Small intestine (tissue), 7 donors: ENCODE results near the gene RDH13. TPM values are rescaled to one million over a fixed set of nuclear protein-coding genes. Genes with fewer than 3 reads are reported as not detected.

Experiments
- DNase-seq, 2 donors: peaks; one replicate each; pipeline versions ENCODE4 v3.0.0 to v3.0.0-alpha.2; 2013
- FAIRE-seq: peaks from 2 replicates; lab custom pipeline; 2012; peaks lifted over from hg19 to GRCh38; lab: Jason Lieb, UNC
- H3K27ac ChIP-seq, 3 donors: one replicate each; pipeline ENCODE4 v1.5.1; 2013; ENCODE audit warnings: low read length in 2 of 3, mild to moderate bottlenecking in 2 of 3, control low read depth in 1 of 3, inconsistent platforms in 1 of 3, low read depth in 1 of 3, moderate library complexity in 1 of 3
- H3K27me3 ChIP-seq, 3 donors: one replicate each; pipeline ENCODE4 v1.6.1; 2013; ENCODE audit warnings: low read length in 3 of 3, inconsistent platforms in 1 of 3; ENCODE audit not compliant: control insufficient read depth in 3 of 3, insufficient read depth in 3 of 3
- H3K36me3 ChIP-seq, 3 donors: one replicate each; pipeline ENCODE4 v1.6.1; 2013; ENCODE audit warnings: low read length in 3 of 3, inconsistent platforms in 1 of 3, low read depth in 1 of 3, mild to moderate bottlenecking in 1 of 3, moderate library complexity in 1 of 3; ENCODE audit not compliant: control insufficient read depth in 3 of 3, insufficient read depth in 2 of 3
- H3K4me1 ChIP-seq, 3 donors: one replicate each; pipeline ENCODE4 v1.6.1; 2013; ENCODE audit warnings: low read length in 2 of 3, inconsistent platforms in 1 of 3, low read depth in 1 of 3, mild to moderate bottlenecking in 1 of 3, moderate library complexity in 1 of 3; ENCODE audit not compliant: control insufficient read depth in 3 of 3, insufficient read depth in 2 of 3
- H3K4me3 ChIP-seq, 3 donors: one replicate each; pipeline ENCODE4 v1.5.1; 2013; ENCODE audit warnings: low read length in 3 of 3, control low read depth in 1 of 3, inconsistent platforms in 1 of 3, low read depth in 1 of 3, mild to moderate bottlenecking in 1 of 3, moderate library complexity in 1 of 3
- H3K9me3 ChIP-seq, 2 donors: one replicate each; pipeline ENCODE4 v1.6.1; 2013; ENCODE audit warnings: low read depth in 1 of 2, low read length in 1 of 2; ENCODE audit not compliant: control insufficient read depth in 2 of 2, insufficient read depth in 1 of 2
- WGBS, 3 donors: extraction: QIAGEN DNeasy Blood & Tissue Kit; methylation state at CpG; one replicate each; pipeline ENCODE4 v1.1.7; 2013; 5-methylcytosine and 5-hydroxymethylcytosine counted together
- polyA plus RNA-seq, 4 donors: library from polyadenylated mRNA; stranded (reverse) in 3 of 4; unstranded in 1 of 4; fragments of 200-250 nt in 3 of 4; fragments of 120-200 nt in 1 of 4; gene quantifications; one replicate each; pipeline versions ENCODE4 v1.2.1 to v1.2.3, GENCODE V29; 2013
- donor health status: healthy with polysubstance abuse.
- donor health status: control.
- donor health status: control.
- donor health status: Bipolar disorder and iron deficiency.
- donor health status: healthy.

The RDH13 gene
- polyA plus RNA-seq, 4 donors, result 21.3 to 28.4 (median 22.2) TPM

DNA sequence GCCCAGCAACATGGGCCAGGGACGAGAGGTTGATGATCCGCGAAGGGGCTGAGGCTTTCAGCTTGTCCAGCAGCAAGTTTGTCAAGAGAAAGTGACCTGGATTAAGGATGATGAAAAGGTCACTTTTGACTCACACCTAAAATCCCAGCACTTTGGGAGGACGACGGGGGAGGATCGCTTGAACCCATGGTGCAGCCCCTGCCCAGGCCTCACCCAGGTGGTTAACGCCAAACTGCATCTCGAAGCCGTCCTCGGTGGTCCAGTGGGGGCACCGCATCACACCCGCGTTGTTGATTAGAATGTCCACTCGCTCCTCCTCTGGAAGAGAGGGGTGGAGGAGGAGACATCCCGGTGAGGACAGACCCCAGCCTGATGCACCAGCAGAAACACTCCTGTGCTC is 14.5 kb downstream of the RDH13 start:
- H3K4me3 ChIP-seq, result no peak overlapping the region
- H3K27me3 ChIP-seq, result no peaks in the 10 kb centered on the region
- FAIRE-seq, result no peak
- H3K9me3 ChIP-seq, result no peaks in the 10 kb centered on the region
- WGBS, 3 donors, result 95 to 97% (median 97%) methylated on average over 15 of the region's 15 CpGs
- H3K4me1 ChIP-seq, result no peaks in the 10 kb centered on the region
- no peak overlapping the region for H3K27ac ChIP-seq
- H3K36me3 ChIP-seq, result peaks cover 24 to 66% (median 26%) of the 10 kb centered on the region in 3 donors
- DNase-seq, result no peak

DNA sequence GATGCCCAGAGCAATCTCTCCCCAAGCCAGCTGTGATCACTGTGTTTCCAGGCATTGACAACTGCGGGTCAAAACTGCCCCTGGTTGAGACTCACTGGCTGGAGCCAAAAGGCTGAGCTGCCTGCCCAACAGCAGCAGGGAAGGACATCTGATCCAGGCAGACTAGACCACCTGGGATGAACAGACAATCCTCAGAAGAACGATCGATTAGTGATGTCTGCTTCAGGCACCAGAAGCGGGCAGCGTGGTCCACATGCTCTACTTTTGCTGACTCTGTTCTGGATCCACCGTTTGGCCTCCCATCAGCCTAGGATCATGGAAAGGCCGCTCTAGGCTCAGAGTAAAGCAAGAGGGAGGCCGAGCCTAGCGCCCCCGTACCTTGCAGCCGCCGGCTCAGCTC is 15.0 kb downstream of the RDH13 start:
- Histone ChIP-seq H3K27ac (no peak overlapping the region), H3K36me3 (peaks cover 21 to 65% (median 25%) of the 10 kb centered on the region in 3 donors), H3K4me3 (no peak overlapping the region), H3K4me1 (no peaks in the 10 kb centered on the region), H3K27me3 (no peaks in the 10 kb centered on the region), H3K9me3 (no peaks in the 10 kb centered on the region)
- DNase-seq (no peak), FAIRE-seq (no peak)
- 92 to 94% (median 93%) methylated on average over 12 of the region's 12 CpGs for WGBS, 3 donors

DNA sequence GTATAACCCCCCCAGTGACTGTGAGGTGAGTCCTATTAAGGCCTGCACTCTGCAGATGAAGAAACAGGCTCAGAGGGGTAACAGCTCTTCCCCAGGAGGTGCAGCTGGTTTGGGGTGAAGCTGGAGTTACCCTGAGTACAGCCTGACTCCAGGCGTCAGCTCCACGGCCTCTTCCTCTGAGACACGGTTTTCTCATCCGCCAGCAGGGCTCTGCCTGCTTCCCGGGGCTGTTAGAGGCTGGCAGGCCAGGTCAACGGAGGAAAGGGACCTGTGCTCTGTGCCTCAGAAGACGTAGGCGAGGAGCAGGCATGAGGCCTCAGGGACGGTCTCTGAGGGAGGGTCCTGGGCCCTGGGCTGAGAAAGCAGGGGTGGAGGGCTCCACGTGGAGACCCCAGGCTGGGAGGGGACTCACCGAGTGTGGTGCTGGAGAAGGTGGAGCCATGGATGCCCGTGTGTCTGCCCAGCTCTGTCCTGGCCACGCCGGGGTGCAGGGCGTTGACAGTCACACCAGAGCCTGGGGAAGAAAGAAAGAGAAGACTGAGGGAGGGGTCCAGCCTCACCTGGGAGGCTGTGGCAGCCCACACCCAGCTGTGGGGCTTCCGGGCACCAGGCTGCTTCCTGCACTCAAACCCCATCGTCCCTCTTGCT is 15.8 kb downstream of the RDH13 start:
- Histone ChIP-seq H3K4me1 (no peaks in the 10 kb centered on the region), H3K9me3 (no peaks in the 10 kb centered on the region), H3K27me3 (no peaks in the 10 kb centered on the region), H3K4me3 (no peak overlapping the region), H3K36me3 (peaks cover 19 to 68% (median 31%) of the 10 kb centered on the region in 3 donors), H3K27ac (no peak overlapping the region)
- FAIRE-seq, result no peak
- DNase-seq, result no peak
- 92 to 95% (median 94%) methylated on average over 17 of the region's 17 CpGs for WGBS, 3 donors

DNA sequence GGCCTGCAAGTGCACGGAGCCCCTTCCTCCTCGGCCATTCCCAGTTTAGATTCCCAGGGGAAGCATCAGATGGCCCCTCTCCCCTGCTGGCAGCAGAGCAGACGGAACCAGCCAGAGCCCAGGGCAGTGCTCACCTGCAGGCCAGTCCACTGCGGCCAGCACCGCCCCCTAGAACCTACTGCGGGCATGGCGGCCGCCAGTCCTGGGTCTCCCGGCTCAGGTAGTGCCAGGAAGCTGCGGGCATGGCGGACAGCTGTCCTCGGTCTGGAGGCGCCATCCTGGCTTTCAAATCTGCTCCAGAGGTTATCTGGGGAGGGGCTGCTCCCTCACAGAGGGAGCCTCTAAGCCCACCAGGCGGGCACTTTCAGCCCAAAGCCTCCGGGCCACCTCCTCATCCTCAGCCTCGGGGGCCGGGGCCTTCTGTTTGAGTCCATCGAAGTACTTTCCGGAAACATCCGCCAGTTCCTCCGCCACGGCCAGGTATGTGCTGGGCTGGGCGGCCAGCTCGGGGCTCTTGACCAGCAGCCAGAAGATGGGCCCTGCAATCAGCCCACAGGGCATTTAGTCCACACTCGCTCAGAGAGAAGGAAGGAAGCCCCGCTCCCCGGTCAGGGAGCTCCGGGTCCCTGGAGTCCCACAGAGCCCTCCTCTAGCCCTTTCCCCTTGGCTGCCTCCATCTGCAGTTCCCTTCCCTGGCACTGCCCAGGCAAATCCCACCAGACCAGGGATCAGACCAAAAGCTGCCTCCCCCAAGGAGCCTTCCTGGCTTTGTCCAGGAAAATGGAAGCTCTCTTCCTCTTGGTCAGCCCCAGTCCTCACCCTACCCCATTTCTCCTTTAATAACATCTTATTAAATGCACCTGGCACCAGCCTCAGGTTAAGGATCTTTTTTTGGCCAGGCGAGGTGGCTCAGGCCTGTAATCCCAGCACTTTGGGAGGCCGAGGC is 17.9 kb downstream of the RDH13 start:
- 96 to 97% (median 97%) methylated on average over 24 to 30 of the region's 30 CpGs for WGBS, 3 donors
- no peak overlapping the region for H3K4me3 ChIP-seq
- no peaks in the 10 kb centered on the region for H3K4me1 ChIP-seq
- no peak for FAIRE-seq
- H3K9me3 ChIP-seq, result no peaks in the 10 kb centered on the region
- peaks cover 19 to 56% (median 29%) of the 10 kb centered on the region in 3 donors for H3K36me3 ChIP-seq
- H3K27ac ChIP-seq, result no peak overlapping the region
- no peaks in the 10 kb centered on the region for H3K27me3 ChIP-seq
- DNase-seq, result no peak

DNA sequence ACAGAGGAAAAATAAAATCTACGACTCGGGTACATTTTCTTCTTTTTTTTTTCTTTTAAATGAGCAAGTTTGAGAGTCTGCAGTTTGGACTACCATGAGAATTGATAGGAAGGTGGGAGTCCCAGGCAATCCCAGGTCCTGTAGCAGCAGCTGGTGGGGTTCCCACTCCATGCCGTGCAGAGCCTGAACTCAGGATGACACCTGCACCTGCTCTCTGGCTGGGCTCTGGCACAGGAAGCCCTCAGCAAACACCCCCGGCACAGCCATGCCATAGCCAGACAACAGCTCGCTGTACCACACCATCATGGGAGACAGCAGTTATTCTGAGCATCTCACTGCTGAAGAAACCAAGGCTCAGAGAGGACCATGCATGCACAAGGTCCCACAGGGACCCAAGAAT is 18.7 kb downstream of the RDH13 start:
- no peak overlapping the region for H3K27ac ChIP-seq

DNA sequence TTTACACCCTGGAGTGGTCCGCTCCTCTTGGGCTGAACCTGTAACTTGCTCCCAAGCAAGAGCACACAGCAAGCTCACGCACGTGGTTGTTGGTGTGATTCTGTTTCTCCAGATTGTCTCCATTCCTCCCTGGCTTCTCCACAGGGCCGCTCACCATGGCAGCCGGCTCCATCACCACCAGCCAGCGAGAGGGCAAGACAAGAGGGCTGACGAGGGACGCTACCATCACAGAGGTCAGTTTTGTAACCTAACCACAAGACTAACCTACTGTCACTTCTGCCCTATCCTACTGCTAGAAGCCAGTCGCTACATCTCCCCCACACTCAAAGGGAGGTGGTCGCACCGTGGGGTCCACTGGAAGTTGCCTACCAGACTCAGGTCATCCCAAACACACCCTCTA is 20.3 kb downstream of the RDH13 start:
- no peaks in the 10 kb centered on the region for H3K4me1 ChIP-seq
- H3K9me3 ChIP-seq, result no peaks in the 10 kb centered on the region
- DNase-seq (no peak), FAIRE-seq (no peak)
- no peak overlapping the region for H3K27ac ChIP-seq
- WGBS, 3 donors, result 71 to 85% (median 78%) methylated on average over 11 of the region's 11 CpGs
- H3K27me3 ChIP-seq, result no peaks in the 10 kb centered on the region
- H3K36me3 ChIP-seq, result peaks cover 19 to 40% (median 22%) of the 10 kb centered on the region in 3 donors
- no peak overlapping the region for H3K4me3 ChIP-seq

More for the DNA sequence above, 18.7 kb downstream of the RDH13 start:
- DNase-seq (no peak), FAIRE-seq (no peak)
- H3K4me3 ChIP-seq, result no peak overlapping the region
- H3K4me1 ChIP-seq, result no peaks in the 10 kb centered on the region
- H3K9me3 ChIP-seq, result no peaks in the 10 kb centered on the region
- WGBS, 3 donors, result 89 to 94% (median 89%) methylated on average over 5 of the region's 5 CpGs
- no peaks in the 10 kb centered on the region for H3K27me3 ChIP-seq
- H3K36me3 ChIP-seq, result peaks cover 19 to 56% (median 29%) of the 10 kb centered on the region in 3 donors

DNA sequence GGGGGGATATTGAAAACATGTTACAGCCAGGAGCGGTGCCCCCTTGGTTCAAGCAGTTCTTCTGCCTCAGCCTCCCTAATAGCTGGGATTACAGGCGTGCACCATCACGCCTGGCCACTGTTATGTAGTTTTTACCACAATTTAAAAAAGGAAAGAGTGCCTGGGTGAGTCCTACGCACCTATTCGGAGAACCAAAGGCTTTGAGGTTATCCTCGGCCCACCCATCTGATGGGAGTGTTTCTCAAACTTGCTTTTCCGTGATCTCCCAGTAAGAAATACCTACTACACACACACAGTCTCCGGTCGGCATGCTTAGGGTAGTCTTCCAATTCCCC is 20.6 kb downstream of the RDH13 start:
- DNase-seq, result no peak
- H3K27ac ChIP-seq, result no peak overlapping the region
- WGBS, 3 donors, result 75 to 94% (median 82%) methylated on average over 9 of the region's 9 CpGs
- no peak overlapping the region for H3K4me3 ChIP-seq
- FAIRE-seq, result no peak
- H3K9me3 ChIP-seq, result no peaks in the 10 kb centered on the region
- H3K27me3 ChIP-seq, result no peaks in the 10 kb centered on the region
- peaks cover 17 to 36% (median 18%) of the 10 kb centered on the region in 3 donors for H3K36me3 ChIP-seq
- no peaks in the 10 kb centered on the region for H3K4me1 ChIP-seq

DNA sequence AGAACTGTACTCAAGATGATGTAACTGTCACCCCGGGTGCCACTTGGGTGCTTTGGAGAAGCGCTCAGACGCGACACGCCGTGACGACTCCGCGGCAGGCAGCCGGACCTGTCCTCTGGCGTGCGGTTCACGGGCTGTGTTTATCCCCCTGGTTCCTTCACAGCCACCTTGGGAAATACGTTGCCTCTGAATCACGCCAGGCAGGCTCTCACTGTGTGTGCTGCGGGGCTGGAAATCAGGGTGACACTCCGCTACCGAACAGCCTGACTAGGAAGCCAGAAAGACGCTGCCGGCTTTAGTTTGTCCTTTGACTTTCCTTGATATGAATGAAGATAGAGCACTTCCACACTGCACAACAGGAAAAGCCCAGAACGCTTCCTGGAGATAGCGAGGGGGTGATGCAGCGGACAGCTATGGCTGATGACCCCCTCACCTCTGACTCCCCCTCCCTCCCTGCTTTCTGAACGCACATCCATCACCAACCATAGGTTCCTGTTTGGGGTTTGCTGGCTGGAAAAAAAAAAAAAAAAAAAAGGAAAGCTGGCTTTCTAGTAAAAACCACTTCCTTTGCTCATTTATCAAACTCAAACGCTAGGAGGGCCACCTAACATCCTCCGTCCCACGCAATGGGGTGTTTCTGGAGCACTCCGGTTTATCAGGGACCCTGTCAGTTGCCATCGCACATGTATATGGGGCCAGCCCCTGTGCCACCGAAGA is 21.2 kb downstream of the RDH13 start:
- no peaks in the 10 kb centered on the region for H3K27me3 ChIP-seq
- no peaks in the 10 kb centered on the region for H3K9me3 ChIP-seq
- FAIRE-seq (no peak), DNase-seq (no peak)
- no peaks in the 10 kb centered on the region for H3K4me1 ChIP-seq
- H3K27ac ChIP-seq, result no peak overlapping the region
- 61 to 89% (median 83%) methylated on average over 29 to 30 of the region's 30 CpGs for WGBS, 3 donors
- H3K36me3 ChIP-seq, result peaks cover 12 to 31% (median 15%) of the 10 kb centered on the region in 3 donors
- no peak overlapping the region for H3K4me3 ChIP-seq
